K562 (cell line): ENCODE data around the gene METTL25. TPM values are rescaled to one million over a fixed set of nuclear protein-coding genes. Genes with fewer than 3 reads are reported as not detected.

Experiments
- ATAC-seq: fragments of 200-7000 bp; cut with Tn5 transposase; 3 replicates; pipeline ENCODE4 v1.9.1; 2020; ENCODE audit warnings: moderate library complexity
- BruUV-seq: library from RNA; stranded (reverse); fragments of 400-500 nt; replicated peaks from 2 replicates; lab custom pipeline; 2021; lab: Mats Ljungman, UMichigan
- CTCF ChIA-PET: fragments of 300-600 bp; formaldehyde crosslinking; extraction: SDS; loops from one replicate; lab custom pipeline; 2021; ENCODE audit warnings: low intra/inter-chr PET ratio; lab: Yijun Ruan, JAX
- POLR2A ChIA-PET: fragments of 300-600, 350-650 bp; sonication (Branson Sonifier 250); formaldehyde crosslinking; extraction: SDS; loops from one replicate; lab custom pipeline; 2021; ENCODE audit warnings: antibody characterized with exemption, inconsistent platforms; lab: Yijun Ruan, JAX
- DNase-seq, 4 experiments: peaks; one replicate each; pipeline versions ENCODE4 v3.0.0 to v3.0.0-alpha.2; 2011 to 2018; ENCODE audit warnings: low spot score in 3 of 4, mixed read lengths in 3 of 4; ENCODE audit errors: extremely low read depth in 1 of 4
- FAIRE-seq: peaks from 2 replicates; lab custom pipeline; 2011; peaks lifted over from hg19 to GRCh38; lab: Jason Lieb, UNC
- H2AFZ ChIP-seq: 2 replicates; pipeline ENCODE4 v1.6.0; 2011; ENCODE audit warnings: low read depth, low read length, control low read depth, inconsistent platforms
- H3K27ac ChIP-seq: fragments of 200-600 bp; 3 replicates; pipeline ENCODE4 v1.8.0; 2011; ENCODE audit warnings: low read depth, mild to moderate bottlenecking, control low read depth, inconsistent platforms, low read length, moderate library complexity, mixed read lengths; ENCODE audit errors: extremely low read depth
- H3K27me3 ChIP-seq, 2 experiments: fragments of 300-600 bp in 1 of 2; 2 replicates in 1 of 2; 3 replicates in 1 of 2; pipeline versions ENCODE4 v1.6.0 to v1.8.0; 2011; ENCODE audit warnings: inconsistent platforms in 2 of 2, low read length in 2 of 2, mild to moderate bottlenecking in 1 of 2, mixed read lengths in 1 of 2, moderate library complexity in 1 of 2; ENCODE audit not compliant: control insufficient read depth in 2 of 2, insufficient read depth in 2 of 2
- H3K36me3 ChIP-seq: fragments of 300-600 bp; 3 replicates; pipeline ENCODE4 v1.8.0; 2011; ENCODE audit warnings: mild to moderate bottlenecking, low read length, inconsistent platforms; ENCODE audit not compliant: control insufficient read depth, insufficient read depth
- H3K4me1 ChIP-seq, 2 experiments: fragments of 200-600 bp in 1 of 2; replicated peaks in 1 of 2; 2 replicates in 1 of 2; 3 replicates in 1 of 2; pipeline versions ENCODE4 v1.5.1 to v1.8.0; 2011; ENCODE audit warnings: inconsistent platforms in 2 of 2, low read length in 2 of 2, mild to moderate bottlenecking in 1 of 2, mixed read lengths in 1 of 2, moderate library complexity in 1 of 2; ENCODE audit not compliant: control insufficient read depth in 2 of 2, insufficient read depth in 2 of 2
- H3K4me2 ChIP-seq: 2 replicates; pipeline ENCODE4 v1.6.1; 2011; ENCODE audit warnings: low read length, control low read depth, inconsistent platforms, mixed read lengths; ENCODE audit not compliant: insufficient read depth
- H3K4me3 ChIP-seq: fragments of 200-600 bp; sonication (generic), shearing (Covaris generic); 2 replicates; pipeline ENCODE4 v1.5.1; 2016; ENCODE audit warnings: control low read depth, inconsistent platforms
- H3K79me2 ChIP-seq: fragments of 200-600 bp; 3 replicates; pipeline ENCODE4 v1.8.0; 2011; ENCODE audit warnings: low read length, inconsistent platforms; ENCODE audit not compliant: control insufficient read depth, insufficient read depth
- H3K9ac ChIP-seq, 2 experiments: 2 replicates each; pipeline versions ENCODE4 v1.6.0 to v1.6.1; 2011; ENCODE audit warnings: low read depth in 2 of 2, low read length in 2 of 2, control low read depth in 1 of 2, inconsistent platforms in 1 of 2, mild to moderate bottlenecking in 1 of 2, mixed read lengths in 1 of 2; ENCODE audit not compliant: insufficient read depth in 1 of 2
- H3K9me1 ChIP-seq: one replicate; pipeline ENCODE4 v1.6.0; 2011; ENCODE audit warnings: inconsistent platforms, mild to moderate bottlenecking, low read length, moderate library complexity; ENCODE audit not compliant: control insufficient read depth, insufficient read depth
- H3K9me3 ChIP-seq: replicated peaks from 2 replicates; pipeline ENCODE4 v1.5.1; 2011; ENCODE audit warnings: low read depth, low read length, inconsistent platforms; ENCODE audit not compliant: control insufficient read depth, insufficient read depth
- H4K20me1 ChIP-seq: replicated peaks from 2 replicates; pipeline ENCODE4 v1.6.1; 2011; ENCODE audit warnings: low read length, inconsistent platforms, mixed read lengths; ENCODE audit not compliant: control insufficient read depth, insufficient read depth
- CEBPB ChIP-seq: fragments of 450-650 bp; IDR thresholded peaks from 2 replicates; pipeline ENCODE4 v1.6.1; 2016; ENCODE audit warnings: missing genetic modification characterization, missing compliant biosample characterization
- FOSL1 ChIP-seq: fragments of 200-800 bp; sonication (Bioruptor generic); conservative IDR thresholded peaks from 2 replicates; pipeline ENCODE4 v1.6.1; 2016; ENCODE audit warnings: missing genetic modification characterization, missing compliant biosample characterization
- NCOA2 ChIP-seq, 2 experiments: fragments of 450-650 bp; IDR thresholded peaks; 2 replicates each; pipeline ENCODE4 v1.6.1; 2018; ENCODE audit warnings: mild to moderate bottlenecking in 2 of 2, moderate library complexity in 1 of 2; ENCODE audit not compliant: partially characterized antibody in 2 of 2
- PCBP2 ChIP-seq: fragments of 200-400 bp; formaldehyde crosslinking; IDR thresholded peaks from 2 replicates; pipeline ENCODE4 v1.6.1; 2018; ENCODE audit warnings: low read length, low read depth, mild to moderate bottlenecking, moderate library complexity; ENCODE audit not compliant: poor library complexity, severe bottlenecking
- SIN3B ChIP-seq: fragments of 450-650 bp; IDR thresholded peaks from 2 replicates; pipeline ENCODE4 v1.6.1; 2017; ENCODE audit warnings: low read depth, mild to moderate bottlenecking, moderate library complexity
- TARDBP ChIP-seq: fragments of 450-650 bp; IDR thresholded peaks from 2 replicates; pipeline ENCODE4 v1.6.1; 2016
- ZNF347 ChIP-seq: fragments of 450-650 bp; formaldehyde crosslinking; IDR thresholded peaks from 2 replicates; pipeline ENCODE4 v1.4.0; 2020; ENCODE audit warnings: low read depth, mild to moderate bottlenecking, moderate library complexity
- WGBS: fragments of 100-300 bp; shearing (Covaris generic); methylation state at CpG from one replicate; pipeline ENCODE4 v1.1.6; 2016; ENCODE audit warnings: low coverage, mixed read lengths; ENCODE audit not compliant: insufficient coverage; ENCODE audit errors: missing lambda C conversion rate; 5-methylcytosine and 5-hydroxymethylcytosine counted together
- in situ Hi-C: fragments of 300-500 bp; cut with MboI; formaldehyde crosslinking; loops from 4 replicates; pipeline ENCODE4 v1.15.0; 2018; ENCODE audit warnings: inconsistent platforms, mixed read lengths
- intact Hi-C: fragments of 100-400 bp; cut with micrococcal nuclease; formaldehyde crosslinking; loops from 2 replicates; pipeline ENCODE4 v1.14.2; 2022
- polyA plus RNA-seq, 8 experiments: library from polyadenylated mRNA; depleted of rRNA in 4 of 8; stranded (reverse) in 5 of 8; unstranded in 3 of 8; fragments of >200 nt; fragmentation: Nextera tagmentation in 2 of 8; fragmentation: Illumina TruSeq in 1 of 8; extraction: Ambion mirVana in 2 of 8; extraction: Trizol in 1 of 8; gene quantifications; 2 replicates each; pipeline versions ENCODE4 v1.2.1 to v1.2.3, GENCODE V29; 2011 to 2014; ENCODE audit warnings: inconsistent platforms in 1 of 8, missing spikeins in 1 of 8
- total RNA-seq, 7 experiments: library from RNA; depleted of rRNA in 6 of 7; stranded (reverse); fragments of >200 nt in 6 of 7; fragmentation: Illumina TruSeq in 2 of 7; extraction: Trizol in 2 of 7; gene quantifications; 2 replicates each; pipeline versions ENCODE4 v1.2.1 to v1.2.3, GENCODE V29; 2011 to 2021; ENCODE audit warnings: low replicate concordance in 1 of 7
- TF ChIP-seq, protein P1 (sequence below): fragments of 250-450 bp; sonication (Bioruptor Pico); IDR thresholded peaks from 2 replicates; pipeline ENCODE4 v1.4.0; 2020

The METTL25 gene
- total and polyA plus RNA-seq, 9 of the 15 experiments (the other 6 are each of a cell fraction or from before 2014, with no cell fraction given) = 0.50 to 2.4 (median 1.9) TPM

DNA sequence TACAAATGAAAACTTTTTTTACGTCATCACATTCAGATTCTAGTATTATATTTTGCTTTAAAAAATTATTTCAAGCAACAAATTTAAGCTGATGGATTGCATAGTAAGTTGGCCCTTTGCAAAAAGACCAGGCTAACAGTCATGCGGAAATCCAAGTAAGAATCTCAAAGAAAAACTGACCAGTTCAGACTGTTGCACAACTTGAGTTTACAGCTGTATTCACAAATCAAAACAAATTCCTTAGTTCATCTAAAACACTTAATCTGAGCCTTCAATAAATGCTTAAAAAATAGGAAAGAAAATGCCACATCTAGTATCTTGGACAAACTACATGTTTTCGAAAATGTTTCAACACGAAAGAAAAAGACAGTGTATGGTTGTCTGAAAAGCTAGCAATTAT, 989 bp upstream of the METTL25 start:
- peaks cover 36% of the 10 kb centered on the region for H3K79me2 ChIP-seq
- H4K20me1 ChIP-seq = no peaks in the 10 kb centered on the region; the same call in 1 of the 2 replicates
- peak overlapping the region; percentile 95 for H3K4me3 ChIP-seq
- no peaks in the 10 kb centered on the region for H3K27me3 ChIP-seq
- POLR2A ChIA-PET = interaction anchor here (1.1 to 2.2 kb wide), 3 partner anchors 9 to 12 kb away, joined by 3 to 6 read pairs (median 5); no protein-coding TSS in a partner anchor
- peaks cover 0 to 3% of the 10 kb centered on the region in 2 experiments; a peak in 2 of 5 replicates for H3K4me1 ChIP-seq
- no TSS peak for BruUV-seq
- CTCF ChIA-PET = no interaction called here
- H3K4me2 ChIP-seq = peak overlapping the region; percentile 99
- H3K36me3 ChIP-seq = peaks cover 46% of the 10 kb centered on the region
- intact Hi-C loops = no loop called here
- ATAC-seq (no peak), DNase-seq (no peak), FAIRE-seq (no peak)
- no peaks in the 10 kb centered on the region for H3K9me1 ChIP-seq
- in situ Hi-C loops = no loop called here
- peak overlapping the region; percentile 100 for H3K27ac ChIP-seq
- H3K9ac ChIP-seq = peak overlapping the region in 1 of 2 experiments; percentile 100; a peak in 2 of 4 replicates
- no peak overlapping the region for H2AFZ ChIP-seq
- 0% methylated on average over 4 of the region's 4 CpGs for WGBS
- H3K9me3 ChIP-seq = no peaks in the 10 kb centered on the region
- TF ChIP-seq NCOA2 (IDR thresholded peaks at IDR 0.05; ENCODE audit: partially characterized antibody in 2 of 2) (no peak), ZNF347 (CRISPR knock-in tag) (no peak), FOSL1 (tag) (no peak), SIN3B (no peak), CEBPB (tag) (peak; percentile 72), TARDBP (no peak), PCBP2 (no peak)
- TF ChIP-seq, protein P1, sequence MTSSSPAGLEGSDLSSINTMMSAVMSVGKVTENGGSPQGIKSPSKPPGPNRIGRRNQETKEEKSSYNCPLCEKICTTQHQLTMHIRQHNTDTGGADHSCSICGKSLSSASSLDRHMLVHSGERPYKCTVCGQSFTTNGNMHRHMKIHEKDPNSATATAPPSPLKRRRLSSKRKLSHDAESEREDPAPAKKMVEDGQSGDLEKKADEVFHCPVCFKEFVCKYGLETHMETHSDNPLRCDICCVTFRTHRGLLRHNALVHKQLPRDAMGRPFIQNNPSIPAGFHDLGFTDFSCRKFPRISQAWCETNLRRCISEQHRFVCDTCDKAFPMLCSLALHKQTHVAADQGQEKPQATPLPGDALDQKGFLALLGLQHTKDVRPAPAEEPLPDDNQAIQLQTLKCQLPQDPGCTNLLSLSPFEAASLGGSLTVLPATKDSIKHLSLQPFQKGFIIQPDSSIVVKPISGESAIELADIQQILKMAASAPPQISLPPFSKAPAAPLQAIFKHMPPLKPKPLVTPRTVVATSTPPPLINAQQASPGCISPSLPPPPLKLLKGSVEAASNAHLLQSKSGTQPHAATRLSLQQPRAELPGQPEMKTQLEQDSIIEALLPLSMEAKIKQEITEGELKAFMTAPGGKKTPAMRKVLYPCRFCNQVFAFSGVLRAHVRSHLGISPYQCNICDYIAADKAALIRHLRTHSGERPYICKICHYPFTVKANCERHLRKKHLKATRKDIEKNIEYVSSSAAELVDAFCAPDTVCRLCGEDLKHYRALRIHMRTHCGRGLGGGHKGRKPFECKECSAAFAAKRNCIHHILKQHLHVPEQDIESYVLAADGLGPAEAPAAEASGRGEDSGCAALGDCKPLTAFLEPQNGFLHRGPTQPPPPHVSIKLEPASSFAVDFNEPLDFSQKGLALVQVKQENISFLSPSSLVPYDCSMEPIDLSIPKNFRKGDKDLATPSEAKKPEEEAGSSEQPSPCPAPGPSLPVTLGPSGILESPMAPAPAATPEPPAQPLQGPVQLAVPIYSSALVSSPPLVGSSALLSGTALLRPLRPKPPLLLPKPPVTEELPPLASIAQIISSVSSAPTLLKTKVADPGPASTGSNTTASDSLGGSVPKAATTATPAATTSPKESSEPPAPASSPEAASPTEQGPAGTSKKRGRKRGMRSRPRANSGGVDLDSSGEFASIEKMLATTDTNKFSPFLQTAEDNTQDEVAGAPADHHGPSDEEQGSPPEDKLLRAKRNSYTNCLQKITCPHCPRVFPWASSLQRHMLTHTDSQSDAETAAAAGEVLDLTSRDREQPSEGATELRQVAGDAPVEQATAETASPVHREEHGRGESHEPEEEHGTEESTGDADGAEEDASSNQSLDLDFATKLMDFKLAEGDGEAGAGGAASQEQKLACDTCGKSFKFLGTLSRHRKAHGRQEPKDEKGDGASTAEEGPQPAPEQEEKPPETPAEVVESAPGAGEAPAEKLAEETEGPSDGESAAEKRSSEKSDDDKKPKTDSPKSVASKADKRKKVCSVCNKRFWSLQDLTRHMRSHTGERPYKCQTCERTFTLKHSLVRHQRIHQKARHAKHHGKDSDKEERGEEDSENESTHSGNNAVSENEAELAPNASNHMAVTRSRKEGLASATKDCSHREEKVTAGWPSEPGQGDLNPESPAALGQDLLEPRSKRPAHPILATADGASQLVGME (CRISPR knock-in tag) = no peak
